Thyroid gland (tissue), 4 donors: Measurements from ENCODE around the gene AMFR. TPM values are rescaled to one million over a fixed set of nuclear protein-coding genes. Genes with fewer than 3 reads are reported as not detected.
"Not testable (repeated sequence)": the region's sequence is repeated elsewhere in the genome, so short reads cannot be mapped to it uniquely, and the experiment has no call there.

ENCODE experiments used
- DNase-seq, 2 donors: peaks; one replicate each; pipeline ENCODE4 v3.0.0-alpha.2; 2019
- H3K27ac ChIP-seq, 3 donors: fragments of 200-600 bp; sonication (generic); 1 replicate in 2 of 3; 2 replicates in 1 of 3; pipeline ENCODE4 v1.5.1; 2016 to 2019; ENCODE audit warnings: mild to moderate bottlenecking in 1 of 3, moderate library complexity in 1 of 3
- H3K27me3 ChIP-seq: fragments of 200-600 bp; sonication (generic); one replicate; pipeline ENCODE4 v1.5.1; 2019
- H3K36me3 ChIP-seq, 2 donors: fragments of 200-600 bp; sonication (generic); one replicate each; pipeline ENCODE4 v1.5.1; 2016 to 2019
- H3K4me1 ChIP-seq, 2 donors: fragments of 200-600 bp; sonication (generic); one replicate each; pipeline ENCODE4 v1.5.1; 2017 to 2019
- H3K4me3 ChIP-seq, 3 donors: fragments of 200-600 bp; sonication (generic); replicated peaks in 1 of 3; 1 replicate in 2 of 3; 2 replicates in 1 of 3; pipeline ENCODE4 v1.5.1; 2016; ENCODE audit warnings: mild to moderate bottlenecking in 1 of 3
- H3K9me3 ChIP-seq: fragments of 200-600 bp; sonication (generic); one replicate; pipeline ENCODE4 v1.5.1; 2017
- CTCF ChIP-seq, 6 experiments: fragments of 200-600 bp in 3 of 6; fragments of 450-650 bp in 3 of 6; sonication (generic) in 3 of 6; IDR thresholded peaks; one replicate each; pipeline ENCODE4 v1.5.1; 2016 to 2019; ENCODE audit warnings: antibody characterized with exemption in 6 of 6, mild to moderate bottlenecking in 2 of 6, inconsistent platforms in 1 of 6, moderate library complexity in 1 of 6
- POLR2A ChIP-seq, 2 donors: fragments of 450-650 bp; IDR thresholded peaks; one replicate each; pipeline ENCODE4 v1.6.1; 2017; ENCODE audit warnings: antibody characterized with exemption in 2 of 2, mild to moderate bottlenecking in 2 of 2, moderate library complexity in 1 of 2
- WGBS, 2 donors: methylation state at CpG; one replicate each; pipeline ENCODE4 v1.1.5; 2017; 5-methylcytosine and 5-hydroxymethylcytosine counted together
- intact Hi-C: fragments of 100-400 bp; cut with DNase I; formaldehyde crosslinking; loops from one replicate; pipeline ENCODE4 v1.15.1; 2023
- total RNA-seq, 4 donors: library from RNA; depleted of rRNA; stranded (reverse); fragments of >200 nt; gene quantifications; one replicate each; pipeline ENCODE4 v1.2.3, GENCODE V29; 2016

The AMFR gene
- total RNA-seq, 4 donors from 2014 or later = 130 to 167 (median 146) TPM

GRCh38 chr16:56399047-56399446 is 26.3 kb downstream of the AMFR start:
- Histone ChIP-seq H3K36me3 (peaks cover 21 to 24% of the 10 kb centered on the region in 2 donors), H3K27ac (no peak overlapping the region), H3K4me3 (no peak overlapping the region), H3K9me3 (no peaks in the 10 kb centered on the region), H3K27me3 (no peaks in the 10 kb centered on the region), H3K4me1 (peaks cover 6 to 10% of the 10 kb centered on the region in 2 donors)
- intact Hi-C loops = no loop called here
- no peak for DNase-seq
- 83 to 84% methylated on average over 2 of the region's 2 CpGs for WGBS, 2 donors
- TF ChIP-seq CTCF (IDR thresholded peaks at IDR 0.05) (no peak), POLR2A (IDR thresholded peaks at IDR 0.05) (no peak)

- peaks cover 6 to 10% of the 10 kb centered on the region in 2 donors for H3K4me1 ChIP-seq
- H3K9me3 ChIP-seq, H3K36me3 ChIP-seq, H3K4me3 ChIP-seq, H3K27me3 ChIP-seq, H3K27ac ChIP-seq, DNase-seq, intact Hi-C loops: not testable (repeated sequence)
- WGBS, 2 donors = 98 to 100% methylated on average over 3 of the region's 3 CpGs
Measured at GRCh38 chr16:56396724-56397123, 28.6 kb downstream of the AMFR start.

GRCh38 chr16:56389554-56389953 is 35.8 kb downstream of the AMFR start:
- 88 to 91% methylated on average over 3 of the region's 3 CpGs for WGBS, 2 donors

GRCh38 chr16:56388209-56388608 is 37.1 kb downstream of the AMFR start:
- H3K27me3 ChIP-seq = no peaks in the 10 kb centered on the region
- no peaks in the 10 kb centered on the region for H3K4me1 ChIP-seq
- H3K36me3 ChIP-seq = peaks cover 21 to 45% of the 10 kb centered on the region in 2 donors
- TF ChIP-seq CTCF (IDR thresholded peaks at IDR 0.05) (no peak), POLR2A (IDR thresholded peaks at IDR 0.05) (no peak)
- no peaks in the 10 kb centered on the region for H3K9me3 ChIP-seq
- intact Hi-C loops = no loop called here
- no peak overlapping the region for H3K27ac ChIP-seq
- DNase-seq = no peak
- no peak overlapping the region for H3K4me3 ChIP-seq

More at GRCh38 chr16:56389554-56389953, 35.8 kb downstream of the AMFR start:
- intact Hi-C loops = no loop called here
- Histone ChIP-seq H3K4me1 (no peaks in the 10 kb centered on the region), H3K4me3 (no peak overlapping the region), H3K27me3 (no peaks in the 10 kb centered on the region), H3K9me3 (no peaks in the 10 kb centered on the region), H3K27ac (no peak overlapping the region), H3K36me3 (peaks cover 21 to 43% of the 10 kb centered on the region in 2 donors)
- DNase-seq = no peak
- no peak for TF ChIP-seq POLR2A (IDR thresholded peaks at IDR 0.05)
- no peak for TF ChIP-seq CTCF (IDR thresholded peaks at IDR 0.05)

- no peaks in the 10 kb centered on the region for H3K9me3 ChIP-seq
- no peaks in the 10 kb centered on the region for H3K4me1 ChIP-seq
- DNase-seq = no peak
- no peak overlapping the region for H3K27ac ChIP-seq
- H3K36me3 ChIP-seq = peaks cover 21 to 46% of the 10 kb centered on the region in 2 donors
- 94 to 100% methylated on average over 3 of the region's 3 CpGs for WGBS, 2 donors
- no peak overlapping the region for H3K4me3 ChIP-seq
- intact Hi-C loops = no loop called here
- no peaks in the 10 kb centered on the region for H3K27me3 ChIP-seq
- TF ChIP-seq POLR2A (IDR thresholded peaks at IDR 0.05) = no peak
- TF ChIP-seq CTCF (IDR thresholded peaks at IDR 0.05) = no peak
Measured at GRCh38 chr16:56387396-56387795, 37.9 kb downstream of the AMFR start.
